CD4-positive, alpha-beta memory T cell (primary cell): Measurements from ENCODE around the gene LFNG. TPM values are rescaled to one million over a fixed set of nuclear protein-coding genes. Genes with fewer than 3 reads are reported as not detected.

Source experiments
- CTCF ChIA-PET: fragments of 350-600 bp; sonication (Branson Sonifier 250); formaldehyde crosslinking; loops from one replicate; lab custom pipeline; 2021; ENCODE audit warnings: inconsistent platforms; ENCODE audit not compliant: partially characterized antibody; lab: Charles Lee
- POLR2A ChIA-PET: fragments of 350-600 bp; sonication (Branson Sonifier 250); formaldehyde crosslinking; loops from one replicate; lab custom pipeline; 2021; ENCODE audit not compliant: partially characterized antibody; lab: Charles Lee
- DNase-seq, 5 donors: peaks; one replicate each; pipeline versions ENCODE4 v3.0.0 to v3.0.0-alpha.2; 2020 to 2022; ENCODE audit warnings: mixed read lengths in 1 of 5
- H3K27ac ChIP-seq: one replicate; pipeline ENCODE4 v1.7.0; 2013; ENCODE audit warnings: low read depth, low read length
- H3K27me3 ChIP-seq: 2 replicates; pipeline ENCODE4 v1.7.0; 2013; ENCODE audit warnings: mild to moderate bottlenecking, low read length, moderate library complexity; ENCODE audit not compliant: insufficient read depth
- H3K36me3 ChIP-seq: 2 replicates; pipeline ENCODE4 v1.7.0; 2013; ENCODE audit warnings: mild to moderate bottlenecking, low read length, moderate library complexity; ENCODE audit not compliant: insufficient read depth
- H3K4me1 ChIP-seq: 2 replicates; pipeline ENCODE4 v1.7.0; 2013; ENCODE audit warnings: mild to moderate bottlenecking, low read length, moderate library complexity; ENCODE audit not compliant: insufficient read depth
- H3K4me3 ChIP-seq, 2 donors: one replicate each; pipeline ENCODE4 v1.7.0; 2013; ENCODE audit warnings: low read length in 2 of 2, mild to moderate bottlenecking in 1 of 2
- H3K9me3 ChIP-seq, 2 donors: one replicate each; pipeline ENCODE4 v1.7.0; 2013; ENCODE audit warnings: low read length in 2 of 2, control low read depth in 1 of 2; ENCODE audit not compliant: control insufficient read depth in 1 of 2
- H3K27ac Mint-ChIP-seq, 7 donors: one replicate each; pipeline ENCODE4 v1.8.0; 2020 to 2021; ENCODE audit warnings: mixed read lengths in 7 of 7, mild to moderate bottlenecking in 6 of 7, inconsistent platforms in 3 of 7, moderate library complexity in 3 of 7
- H3K27me3 Mint-ChIP-seq, 2 donors: one replicate each; pipeline ENCODE4 v1.8.0; 2020 to 2021; ENCODE audit warnings: mixed read lengths in 2 of 2
- H3K36me3 Mint-ChIP-seq, 2 donors: one replicate each; pipeline ENCODE4 v1.8.0; 2020 to 2021; ENCODE audit warnings: mixed read lengths in 2 of 2, inconsistent platforms in 1 of 2, mild to moderate bottlenecking in 1 of 2
- H3K4me1 Mint-ChIP-seq, 4 donors: one replicate each; pipeline ENCODE4 v1.8.0; 2020 to 2021; ENCODE audit warnings: mixed read lengths in 4 of 4, mild to moderate bottlenecking in 1 of 4
- H3K4me3 Mint-ChIP-seq, 8 donors: one replicate each; pipeline ENCODE4 v1.8.0; 2020 to 2021; ENCODE audit warnings: mixed read lengths in 8 of 8, mild to moderate bottlenecking in 7 of 8, moderate library complexity in 6 of 8, inconsistent platforms in 3 of 8
- H3K9me3 Mint-ChIP-seq, 8 donors: one replicate each; pipeline ENCODE4 v1.8.0; 2020 to 2021; ENCODE audit warnings: mixed read lengths in 8 of 8, mild to moderate bottlenecking in 5 of 8, inconsistent platforms in 3 of 8, moderate library complexity in 1 of 8
- intact Hi-C: fragments of 100-400 bp; cut with micrococcal nuclease; formaldehyde crosslinking; loops from one replicate; pipeline ENCODE4 v1.15.1; 2023
- polyA plus RNA-seq, 2 donors: library from polyadenylated mRNA; unstranded; fragments of 300-500 nt; fragmentation: Illumina TruSeq; gene quantifications; one replicate each; pipeline ENCODE4 v1.2.3, GENCODE V29; 2021
- total RNA-seq, 2 experiments: library from RNA; stranded (reverse); gene quantifications; one replicate each; pipeline ENCODE4 v1.2.3, GENCODE V29; 2021

Gene LFNG
- total RNA-seq (100 to 1,000 TPM; 125 to 127 TPM), polyA plus RNA-seq (1 to 10 TPM in 1 of 2 donors, under 1 TPM in 1; 0.09 to 4.1 TPM)

- Mint-ChIP-seq H3K4me1 (peaks cover 14 to 45% (median 25%) of the 10 kb centered on the region in 4 donors), H3K36me3 (peaks cover 18 to 26% of the 10 kb centered on the region in 2 donors), H3K4me3 (peak within 1 kb of the TSS; percentile 97 to 99 (median 98)), H3K27me3 (no peaks in the 10 kb centered on the region), H3K9me3 (no peaks in the 10 kb centered on the region), H3K27ac (peak within 1 kb of the TSS; percentile 89 to 99 (median 92))
- peak within 1 kb of the TSS; percentile 80 for H3K27ac ChIP-seq
- no peaks in the 10 kb centered on the region for H3K36me3 ChIP-seq
- intact Hi-C loops, result loop anchor here (1.0 kb wide), 2 partner anchors 11 to 36 kb away; partner anchors contain the start of gene BRAT1
- ChIA-PET POLR2A (interaction anchor here (1.0 to 15.7 kb wide), 9 partner anchors 9 to 192 kb away, joined by 3 to 511 read pairs (median 7); partner anchors contain the start of genes BRAT1 and IQCE), CTCF (no interaction called here)
- no peaks in the 10 kb centered on the region for H3K9me3 ChIP-seq
- H3K27me3 ChIP-seq, result no peaks in the 10 kb centered on the region
- DNase-seq, result peak; percentile 77 to 86 (median 81)
- H3K4me1 ChIP-seq, result peaks cover 37% of the 10 kb centered on the region
- peak within 1 kb of the TSS; percentile 93 to 98 for H3K4me3 ChIP-seq
Observed at GRCh38 chr7:2519119-2519930, at the start of gene LFNG. TSS of gene LFNG (plus strand) at chr7:2519774. CDS start at chr7:2519862, 88 bp downstream.

- ChIA-PET POLR2A (interaction anchor here (0.9 kb wide), 1 partner anchor 41 kb away, joined by 3 read pairs; no protein-coding TSS in a partner anchor), CTCF (interaction anchor here (1.1 to 5.5 kb wide), 9 partner anchors 11 to 228 kb away, joined by 3 to 79 read pairs (median 7); partner anchors contain the start of genes MRM2 and NUDT1)
- intact Hi-C loops, result no loop called here
- no peaks in the 10 kb centered on the region for H3K36me3 Mint-ChIP-seq
- no peaks in the 10 kb centered on the region for H3K36me3 ChIP-seq
- H3K4me1 Mint-ChIP-seq, result peaks cover 2 to 5% (median 4%) of the 10 kb centered on the region in 4 donors
- H3K9me3 Mint-ChIP-seq, result no peaks in the 10 kb centered on the region
- H3K4me3 ChIP-seq, result no peak overlapping the region
- no peaks in the 10 kb centered on the region for H3K27me3 ChIP-seq
- H3K4me3 Mint-ChIP-seq, result no peak overlapping the region
- H3K9me3 ChIP-seq, result no peaks in the 10 kb centered on the region
- no peak overlapping the region for H3K27ac ChIP-seq
- H3K27me3 Mint-ChIP-seq, result peaks cover 2 to 5% of the 10 kb centered on the region in 2 donors
- peak overlapping the region in 1 of 7 donors; percentile 52 for H3K27ac Mint-ChIP-seq
- H3K4me1 ChIP-seq, result no peaks in the 10 kb centered on the region
- DNase-seq, result no peak
Observed at GRCh38 chr7:2470204-2471021, 49.2 kb upstream of the LFNG start.

GRCh38 chr7:2471022-2471329 is 48.6 kb upstream of the LFNG start:
- H3K27ac ChIP-seq, result no peak overlapping the region
- no peak overlapping the region for H3K4me3 ChIP-seq
- POLR2A ChIA-PET, result no interaction called here
- no peaks in the 10 kb centered on the region for H3K9me3 Mint-ChIP-seq
- no peaks in the 10 kb centered on the region for H3K9me3 ChIP-seq
- no peak overlapping the region for H3K4me3 Mint-ChIP-seq
- H3K36me3 ChIP-seq, result no peaks in the 10 kb centered on the region
- peaks cover 2 to 5% of the 10 kb centered on the region in 2 donors for H3K27me3 Mint-ChIP-seq
- H3K4me1 ChIP-seq, result no peaks in the 10 kb centered on the region
- H3K4me1 Mint-ChIP-seq, result peaks cover 2 to 5% (median 4%) of the 10 kb centered on the region in 4 donors
- H3K36me3 Mint-ChIP-seq, result no peaks in the 10 kb centered on the region
- CTCF ChIA-PET, result interaction anchor here (1.5 to 5.5 kb wide), 5 partner anchors 12 to 211 kb away, joined by 3 to 79 read pairs (median 9); no protein-coding TSS in a partner anchor
- H3K27ac Mint-ChIP-seq, result no peak overlapping the region
- DNase-seq, result no peak
- intact Hi-C loops, result no loop called here
- H3K27me3 ChIP-seq, result no peaks in the 10 kb centered on the region

- H3K27ac Mint-ChIP-seq, result no peak overlapping the region
- intact Hi-C loops, result no loop called here
- DNase-seq, result no peak
- H3K36me3 Mint-ChIP-seq, result no peaks in the 10 kb centered on the region
- peaks cover 2 to 5% of the 10 kb centered on the region in 2 donors for H3K27me3 Mint-ChIP-seq
- H3K27me3 ChIP-seq, result no peaks in the 10 kb centered on the region
- no peaks in the 10 kb centered on the region for H3K9me3 ChIP-seq
- no peaks in the 10 kb centered on the region for H3K9me3 Mint-ChIP-seq
- no peak overlapping the region for H3K4me3 ChIP-seq
- ChIA-PET CTCF (interaction anchor here (1.9 to 5.5 kb wide), 3 partner anchors 12 to 210 kb away, joined by 7 to 79 read pairs (median 14); no protein-coding TSS in a partner anchor), POLR2A (no interaction called here)
- H3K4me1 ChIP-seq, result no peaks in the 10 kb centered on the region
- no peak overlapping the region for H3K4me3 Mint-ChIP-seq
- H3K4me1 Mint-ChIP-seq, result peaks cover 2 to 5% (median 4%) of the 10 kb centered on the region in 4 donors
- no peak overlapping the region for H3K27ac ChIP-seq
- H3K36me3 ChIP-seq, result no peaks in the 10 kb centered on the region
Observed at GRCh38 chr7:2471396-2471795, 48.2 kb upstream of the LFNG start.

- no peaks in the 10 kb centered on the region for H3K36me3 Mint-ChIP-seq
- H3K27me3 Mint-ChIP-seq, result peaks cover 2 to 5% of the 10 kb centered on the region in 2 donors
- peaks cover 7% of the 10 kb centered on the region for H3K4me1 ChIP-seq
Observed at GRCh38 chr7:2472739-2473138, 46.8 kb upstream of the LFNG start.

GRCh38 chr7:2473496-2474180 is 45.9 kb upstream of the LFNG start:
- Histone ChIP-seq H3K27ac (no peak overlapping the region), H3K4me1 (peaks cover 13% of the 10 kb centered on the region), H3K36me3 (no peaks in the 10 kb centered on the region), H3K4me3 (no peak overlapping the region), H3K9me3 (no peaks in the 10 kb centered on the region), H3K27me3 (no peaks in the 10 kb centered on the region)
- peaks cover 2 to 9% (median 4%) of the 10 kb centered on the region in 4 donors for H3K4me1 Mint-ChIP-seq
- peaks cover 2 to 5% of the 10 kb centered on the region in 2 donors for H3K27me3 Mint-ChIP-seq
- CTCF ChIA-PET, result no interaction called here
- no peak overlapping the region for H3K27ac Mint-ChIP-seq
- H3K4me3 Mint-ChIP-seq, result no peak overlapping the region
- intact Hi-C loops, result no loop called here
- no peaks in the 10 kb centered on the region for H3K9me3 Mint-ChIP-seq
- no peaks in the 10 kb centered on the region for H3K36me3 Mint-ChIP-seq
- no peak for DNase-seq
- POLR2A ChIA-PET, result no interaction called here

More at GRCh38 chr7:2472739-2473138, 46.8 kb upstream of the LFNG start:
- H3K4me3 ChIP-seq, result no peak overlapping the region
- Mint-ChIP-seq H3K9me3 (no peaks in the 10 kb centered on the region), H3K4me3 (no peak overlapping the region), H3K27ac (no peak overlapping the region), H3K4me1 (peaks cover 2 to 9% (median 4%) of the 10 kb centered on the region in 4 donors)
- no peaks in the 10 kb centered on the region for H3K9me3 ChIP-seq
- no peak overlapping the region for H3K27ac ChIP-seq
- intact Hi-C loops, result no loop called here
- ChIA-PET POLR2A (no interaction called here), CTCF (no interaction called here)
- no peaks in the 10 kb centered on the region for H3K36me3 ChIP-seq
- no peaks in the 10 kb centered on the region for H3K27me3 ChIP-seq
- no peak for DNase-seq
